SK-N-MC (cell line): ENCODE data around the gene CHST5.

Experiments
- EZH2 ChIP-seq: fragments of 200-600 bp; sonication (generic); IDR thresholded peaks from one replicate; pipeline ENCODE4 v1.6.1; 2017; ENCODE audit warnings: antibody characterized with exemption
- FOXP2 ChIP-seq: optimal IDR thresholded peaks from 2 replicates; pipeline ENCODE3; 2011; ENCODE audit warnings: mild to moderate bottlenecking, moderate library complexity; ENCODE audit not compliant: insufficient read depth; ENCODE audit errors: extremely low read length, control extremely low read depth
- POLR2AphosphoS5 ChIP-seq: IDR thresholded peaks from 2 replicates; pipeline ENCODE4 v1.6.1; 2012; ENCODE audit warnings: mild to moderate bottlenecking, low read depth, low read length, borderline replicate concordance

DNA sequence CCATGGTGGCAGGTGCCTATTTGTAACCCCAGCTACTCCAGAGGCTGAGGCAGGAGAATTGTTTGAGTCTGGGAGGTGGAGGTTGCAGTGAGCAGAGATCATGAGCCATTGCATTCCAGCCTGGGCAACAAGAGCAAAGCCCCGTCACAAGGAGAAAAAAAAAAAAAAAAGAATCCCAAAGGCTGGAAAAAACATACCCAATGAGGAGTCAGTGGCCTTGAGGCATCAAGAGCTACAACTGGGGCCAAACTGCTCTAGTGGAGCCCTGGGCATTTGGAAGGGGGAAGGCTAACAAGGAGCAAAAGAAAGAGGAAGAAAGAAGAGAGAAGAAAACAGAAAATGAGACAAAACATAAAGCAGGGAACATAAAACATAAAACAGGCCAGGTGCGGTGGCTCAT, 47.6 kb downstream of the CHST5 start:
- TF ChIP-seq POLR2AphosphoS5, result no peak
- TF ChIP-seq EZH2, result no peak
- no peak for TF ChIP-seq FOXP2
